ENCODE measurements around the gene CDC42BPG. TPM values are rescaled to one million over a fixed set of nuclear protein-coding genes. Genes with fewer than 3 reads are reported as not detected.
"Not testable (repeated sequence)": the region's sequence is repeated elsewhere in the genome, so short reads cannot be mapped to it uniquely, and the experiment has no call there.

CDC42BPG gene
- total RNA-seq, 2 experiments from 2014 or later, result 0.50 to 0.61 TPM

GRCh38 chr11:64827451-64827839 is 17.0 kb downstream of the CDC42BPG start:
- CTCF ChIA-PET, result interaction anchor here (0.9 to 1.3 kb wide), 2 partner anchors 11 to 17 kb away, joined by 3 read pairs; no protein-coding TSS in a partner anchor
- no peaks in the 10 kb centered on the region for H3K4me1 Mint-ChIP-seq

DNA sequence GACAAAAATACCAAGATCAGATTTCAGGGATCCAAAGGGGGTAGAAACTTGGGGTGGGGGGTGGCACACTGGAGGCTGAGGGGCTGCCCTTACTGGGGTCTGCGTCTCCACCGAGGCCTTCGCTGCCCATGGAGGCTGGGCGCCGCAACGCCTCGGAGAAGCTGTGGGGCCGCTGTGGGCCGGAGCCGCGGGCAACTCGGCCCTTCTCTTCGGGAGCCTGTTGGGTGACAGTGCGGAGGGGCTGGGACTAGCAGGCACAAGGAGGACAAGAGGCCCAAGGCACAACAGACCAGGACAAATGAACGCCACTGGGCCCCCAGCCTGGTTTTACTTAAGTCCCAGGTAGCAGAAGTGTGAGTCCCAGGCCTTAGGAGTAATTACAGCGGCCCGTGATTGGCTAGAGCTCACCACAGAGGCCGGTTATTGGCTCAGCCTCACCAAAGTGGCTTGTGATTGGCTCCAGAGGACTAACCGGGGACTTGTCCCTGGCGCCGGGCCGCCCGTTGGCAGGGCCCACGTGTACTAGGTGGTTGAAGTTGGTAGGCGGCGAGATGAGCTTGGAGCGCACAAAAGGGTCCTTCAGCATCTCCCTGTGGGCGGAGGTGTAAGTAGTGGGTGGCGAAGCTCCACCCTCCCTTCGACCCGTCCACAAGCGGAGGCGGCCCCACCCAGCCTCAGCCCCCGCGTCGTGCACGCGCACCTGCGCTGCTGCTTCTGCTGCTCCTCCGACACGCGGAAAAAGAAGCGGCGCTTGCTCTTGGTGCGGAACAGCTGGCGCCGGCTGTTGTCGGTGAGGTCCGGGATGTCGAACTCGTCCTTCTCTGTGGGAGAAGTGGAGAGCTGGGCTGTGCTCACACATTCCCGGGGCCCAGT is 17.6 kb downstream of the CDC42BPG start:
- Mint-ChIP-seq H3K36me3 (no peaks in the 10 kb centered on the region), H3K27me3 (no peaks in the 10 kb centered on the region), H3K27ac (no peak overlapping the region), H3K4me1 (no peaks in the 10 kb centered on the region), H3K9me3 (ENCODE audit: low read depth) (no peaks in the 10 kb centered on the region), H3K4me3 (no peak overlapping the region)
- DNase-seq (no peak), ATAC-seq (no peak)
- CTCF ChIA-PET, result interaction anchor here (1.3 to 2.2 kb wide), 2 partner anchors 12 to 21 kb away, joined by 3 to 5 read pairs; no protein-coding TSS in a partner anchor

More at GRCh38 chr11:64827451-64827839, 17.0 kb downstream of the CDC42BPG start:
- H3K9me3 Mint-ChIP-seq (ENCODE audit: low read depth), result no peaks in the 10 kb centered on the region
- H3K27ac Mint-ChIP-seq, result no peak overlapping the region
- H3K36me3 Mint-ChIP-seq, result no peaks in the 10 kb centered on the region
- H3K4me3 Mint-ChIP-seq, result no peak overlapping the region
- ATAC-seq (no peak), DNase-seq (no peak)
- H3K27me3 Mint-ChIP-seq, result no peaks in the 10 kb centered on the region

GRCh38 chr11:64826062-64826461 is 18.4 kb downstream of the CDC42BPG start:
- Mint-ChIP-seq H3K4me3 (no peak overlapping the region), H3K27me3 (no peaks in the 10 kb centered on the region), H3K27ac (no peak overlapping the region), H3K36me3 (no peaks in the 10 kb centered on the region), H3K4me1 (no peaks in the 10 kb centered on the region), H3K9me3 (ENCODE audit: low read depth) (no peaks in the 10 kb centered on the region)
- ATAC-seq, result no peak
- DNase-seq, result no peak
- CTCF ChIA-PET, result interaction anchor here (2.2 kb wide), 1 partner anchor 21 kb away, joined by 5 read pairs; no protein-coding TSS in a partner anchor

- no peaks in the 10 kb centered on the region for H3K9me3 Mint-ChIP-seq (ENCODE audit: low read depth)
- H3K27ac Mint-ChIP-seq, result no peak overlapping the region
- ATAC-seq (no peak), DNase-seq (no peak)
- CTCF ChIA-PET, result no interaction called here
- H3K4me3 Mint-ChIP-seq, result no peak overlapping the region
- no peaks in the 10 kb centered on the region for H3K36me3 Mint-ChIP-seq
- no peaks in the 10 kb centered on the region for H3K4me1 Mint-ChIP-seq
- H3K27me3 Mint-ChIP-seq, result no peaks in the 10 kb centered on the region
Observed at GRCh38 chr11:64823568-64824119, 20.8 kb downstream of the CDC42BPG start.

- H3K9me3 Mint-ChIP-seq (ENCODE audit: low read depth), result no peaks in the 10 kb centered on the region
- H3K4me3 Mint-ChIP-seq, result no peak overlapping the region
- CTCF ChIA-PET, result no interaction called here
- H3K27me3 Mint-ChIP-seq, result no peaks in the 10 kb centered on the region
- H3K36me3 Mint-ChIP-seq, result no peaks in the 10 kb centered on the region
- no peak for ATAC-seq
- no peak overlapping the region for H3K27ac Mint-ChIP-seq
- no peak for DNase-seq
- no peaks in the 10 kb centered on the region for H3K4me1 Mint-ChIP-seq
Observed at GRCh38 chr11:64817476-64817875, 27.0 kb downstream of the CDC42BPG start.

DNA sequence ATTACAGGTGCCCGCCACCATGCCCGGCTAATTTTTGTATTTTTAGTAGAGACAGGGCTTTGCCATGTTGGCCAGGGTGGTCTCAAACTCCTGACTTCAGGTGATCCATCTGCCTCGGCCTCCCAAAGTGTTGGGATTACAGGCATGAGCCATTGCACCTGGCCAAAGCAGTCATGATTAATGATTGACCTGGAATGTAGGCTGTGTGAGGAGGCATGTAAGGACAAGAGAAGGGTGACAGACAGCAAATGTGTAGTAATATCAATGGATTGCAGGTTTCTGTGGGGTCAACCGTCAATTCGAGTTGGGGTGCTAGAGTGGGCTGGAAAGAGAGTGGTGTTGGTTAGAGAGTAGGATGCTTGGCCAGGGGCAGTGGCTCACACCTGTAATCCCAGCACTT is 29.0 kb downstream of the CDC42BPG start:
- H3K36me3 Mint-ChIP-seq; ATAC-seq; H3K4me1 Mint-ChIP-seq; H3K4me3 Mint-ChIP-seq; H3K27ac Mint-ChIP-seq; H3K9me3 Mint-ChIP-seq (ENCODE audit: low read depth); DNase-seq; H3K27me3 Mint-ChIP-seq: not testable (repeated sequence)
- CTCF ChIA-PET, result interaction anchor here (1.5 to 2.5 kb wide), 2 partner anchors 28 to 29 kb away, joined by 3 to 6 read pairs; partner anchors contain the start of gene CDC42BPG

- H3K27ac Mint-ChIP-seq, result no peak overlapping the region
Observed at GRCh38 chr11:64814712-64815187, 29.7 kb downstream of the CDC42BPG start.

DNA sequence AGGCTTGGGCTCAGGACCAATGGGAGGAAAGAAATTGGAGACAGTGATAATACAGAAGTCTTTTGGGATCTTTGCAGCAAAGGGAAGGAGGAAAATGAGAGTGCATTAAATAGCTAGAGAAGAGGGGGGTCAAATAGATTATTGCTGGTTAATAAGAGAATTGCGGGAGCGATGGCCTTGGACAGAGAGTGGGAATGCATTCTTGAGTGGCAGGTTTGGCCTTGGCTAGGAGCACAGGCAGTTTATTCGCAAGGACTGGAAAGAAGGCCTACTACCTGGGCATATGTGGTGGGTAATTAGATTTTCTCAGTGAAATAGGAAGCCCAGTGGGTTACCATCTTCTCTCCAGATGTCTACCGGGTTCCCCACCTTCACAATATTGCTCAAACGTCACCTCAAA is 30.6 kb downstream of the CDC42BPG start:
- peaks cover 16% of the 10 kb centered on the region for H3K4me1 Mint-ChIP-seq
- no peak overlapping the region for H3K4me3 Mint-ChIP-seq
- no peaks in the 10 kb centered on the region for H3K36me3 Mint-ChIP-seq
- CTCF ChIA-PET, result interaction anchor here (1.8 kb wide), 1 partner anchor 11 kb away, joined by 5 read pairs; the partner anchor contains the start of gene MAP4K2
- H3K27me3 Mint-ChIP-seq, result no peaks in the 10 kb centered on the region
- ATAC-seq (no peak), DNase-seq (no peak)
- H3K27ac Mint-ChIP-seq, result no peak overlapping the region
- no peaks in the 10 kb centered on the region for H3K9me3 Mint-ChIP-seq (ENCODE audit: low read depth)

More at GRCh38 chr11:64814712-64815187, 29.7 kb downstream of the CDC42BPG start:
- no peaks in the 10 kb centered on the region for H3K27me3 Mint-ChIP-seq
- H3K36me3 Mint-ChIP-seq, result no peaks in the 10 kb centered on the region
- CTCF ChIA-PET, result interaction anchor here (1.5 to 2.5 kb wide), 2 partner anchors 27 to 29 kb away, joined by 3 to 6 read pairs; partner anchors contain the start of gene CDC42BPG
- ATAC-seq (no peak), DNase-seq (no peak)
- H3K4me1 Mint-ChIP-seq, result peaks cover 10% of the 10 kb centered on the region
- no peak overlapping the region for H3K4me3 Mint-ChIP-seq
- H3K9me3 Mint-ChIP-seq (ENCODE audit: low read depth), result no peaks in the 10 kb centered on the region

- CTCF ChIA-PET, result interaction anchor here (0.7 to 2.7 kb wide), 16 partner anchors 8 to 324 kb away, joined by 3 to 9 read pairs (median 4); partner anchors contain the start of genes CDC42BPG, FAU, MAP4K2 and MRPL49
- no peaks in the 10 kb centered on the region for H3K9me3 Mint-ChIP-seq (ENCODE audit: low read depth)
- peak; percentile 83 for DNase-seq
- H3K4me3 Mint-ChIP-seq, result peak overlapping the region; percentile 82
- peak; percentile 64 for ATAC-seq
- no peaks in the 10 kb centered on the region for H3K27me3 Mint-ChIP-seq
- no peaks in the 10 kb centered on the region for H3K36me3 Mint-ChIP-seq
- peaks cover 24% of the 10 kb centered on the region for H3K4me1 Mint-ChIP-seq
- H3K27ac Mint-ChIP-seq, result peak overlapping the region; percentile 90
Observed at GRCh38 chr11:64810891-64811272, 33.6 kb downstream of the CDC42BPG start.

- Mint-ChIP-seq H3K36me3 (no peaks in the 10 kb centered on the region), H3K4me1 (peaks cover 24% of the 10 kb centered on the region), H3K27ac (peak within 1 kb of the TSS; percentile 90), H3K4me3 (peak within 1 kb of the TSS; percentile 82), H3K27me3 (no peaks in the 10 kb centered on the region), H3K9me3 (ENCODE audit: low read depth) (no peaks in the 10 kb centered on the region)
- CTCF ChIA-PET, result interaction anchor here (0.7 to 2.7 kb wide), 15 partner anchors 8 to 325 kb away, joined by 3 to 9 read pairs (median 4); partner anchors contain the start of genes CDC42BPG, FAU, MAP4K2 and MRPL49
- peak; percentile 92 for ATAC-seq
- DNase-seq, result peak; percentile 92
Observed at GRCh38 chr11:64810271-64810890, 34.1 kb downstream of the CDC42BPG start, which contains the start of gene MEN1. Gene MEN1 (minus strand): TSS chr11:64810551. CDS start chr11:64810109, 442 bp downstream.

DNA sequence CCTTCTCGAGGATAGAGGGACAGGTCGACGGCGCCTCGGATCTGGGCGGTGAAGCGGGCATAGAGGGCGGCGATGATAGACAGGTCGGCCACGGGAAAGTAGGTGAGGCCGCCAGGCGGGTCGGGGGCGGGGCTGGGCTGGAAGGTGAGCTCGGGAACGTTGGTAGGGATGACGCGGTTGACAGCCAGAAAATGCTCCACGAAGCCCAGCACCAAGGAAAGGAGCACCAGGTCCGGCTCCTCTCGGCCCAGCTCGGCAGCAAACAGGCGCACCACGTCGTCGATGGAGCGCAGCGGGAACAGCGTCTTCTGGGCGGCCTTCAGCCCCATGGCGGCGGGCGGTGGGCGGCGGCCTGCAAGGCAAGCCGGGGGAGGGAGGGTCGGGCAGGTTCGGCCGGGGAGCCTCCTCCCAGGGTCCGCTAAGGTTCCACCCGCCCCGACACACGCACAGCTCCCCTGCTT is 34.6 kb downstream of the CDC42BPG start:
- peak; percentile 43 for DNase-seq
- no peaks in the 10 kb centered on the region for H3K36me3 Mint-ChIP-seq
- peak overlapping the region; percentile 82 for H3K4me3 Mint-ChIP-seq
- H3K4me1 Mint-ChIP-seq, result peaks cover 24% of the 10 kb centered on the region
- ATAC-seq, result peak; percentile 11
- no peaks in the 10 kb centered on the region for H3K27me3 Mint-ChIP-seq
- H3K9me3 Mint-ChIP-seq (ENCODE audit: low read depth), result no peaks in the 10 kb centered on the region
- H3K27ac Mint-ChIP-seq, result peak overlapping the region; percentile 90
- CTCF ChIA-PET, result interaction anchor here (1.2 to 2.7 kb wide), 4 partner anchors 49 to 312 kb away, joined by 3 to 8 read pairs (median 4); partner anchors contain the start of genes FAU and MRPL49

- Mint-ChIP-seq H3K4me1 (peaks cover 27% of the 10 kb centered on the region), H3K9me3 (ENCODE audit: low read depth) (no peaks in the 10 kb centered on the region), H3K4me3 (no peak overlapping the region), H3K27ac (no peak overlapping the region), H3K36me3 (no peaks in the 10 kb centered on the region), H3K27me3 (no peaks in the 10 kb centered on the region)
- ATAC-seq, result no peak
- no peak for DNase-seq
- CTCF ChIA-PET, result no interaction called here
Observed at GRCh38 chr11:64805481-64805880, 39.0 kb downstream of the CDC42BPG start.
